Keratinocyte (primary cell): Measurements from ENCODE around the gene GLT1D1. TPM values are rescaled to one million over a fixed set of nuclear protein-coding genes. Genes with fewer than 3 reads are reported as not detected.

ENCODE experiments used
- DNase-seq: peaks from one replicate; pipeline ENCODE4 v3.0.0-alpha.2; 2011; ENCODE audit warnings: low read depth, missing footprints, low spot score
- FAIRE-seq: peaks from 2 replicates; lab custom pipeline; 2011; peaks lifted over from hg19 to GRCh38; lab: Jason Lieb, UNC
- H2AFZ ChIP-seq: 2 replicates; pipeline ENCODE4 v1.6.0; 2012; ENCODE audit warnings: low read length, control low read depth, inconsistent platforms; ENCODE audit not compliant: control insufficient read depth
- H3K27ac ChIP-seq: 2 replicates; pipeline ENCODE4 v1.5.1; 2011; ENCODE audit warnings: low read length; ENCODE audit not compliant: control insufficient read depth, insufficient read depth
- H3K27me3 ChIP-seq: 3 replicates; pipeline ENCODE4 v1.6.0; 2011; ENCODE audit warnings: low read length; ENCODE audit not compliant: control insufficient read depth, insufficient read depth; ENCODE audit errors: extremely low read depth
- H3K36me3 ChIP-seq, 2 experiments: 2 replicates in 1 of 2; 3 replicates in 1 of 2; pipeline ENCODE4 v1.5.1; 2011; ENCODE audit warnings: low read length in 2 of 2, mild to moderate bottlenecking in 1 of 2; ENCODE audit not compliant: control insufficient read depth in 2 of 2, insufficient read depth in 2 of 2; ENCODE audit errors: extremely low read depth in 1 of 2
- H3K4me1 ChIP-seq: 3 replicates; pipeline ENCODE4 v1.5.1; 2011; ENCODE audit warnings: low read length; ENCODE audit not compliant: control insufficient read depth, insufficient read depth; ENCODE audit errors: extremely low read depth
- H3K4me2 ChIP-seq: 3 replicates; pipeline ENCODE4 v1.6.0; 2011; ENCODE audit warnings: low read depth, low read length; ENCODE audit not compliant: control insufficient read depth, insufficient read depth; ENCODE audit errors: extremely low read depth
- H3K4me3 ChIP-seq, 3 experiments: fragments of 200-600 bp in 1 of 3; sonication (generic) in 1 of 3; 2 replicates in 2 of 3; 3 replicates in 1 of 3; pipeline ENCODE4 v1.5.1; 2011 to 2016; ENCODE audit warnings: low read length in 3 of 3, mild to moderate bottlenecking in 3 of 3, control low read depth in 2 of 3, inconsistent platforms in 1 of 3, low read depth in 1 of 3, mixed read lengths in 1 of 3, mixed run types in 1 of 3, moderate library complexity in 1 of 3; ENCODE audit not compliant: control insufficient read depth in 2 of 3, insufficient read depth in 2 of 3; ENCODE audit errors: extremely low read depth in 1 of 3
- H3K79me2 ChIP-seq: 2 replicates; pipeline ENCODE4 v1.6.0; 2012; ENCODE audit warnings: low read length; ENCODE audit not compliant: control insufficient read depth, insufficient read depth
- H3K9ac ChIP-seq: 3 replicates; pipeline ENCODE4 v1.6.0; 2011; ENCODE audit warnings: low read length; ENCODE audit not compliant: control insufficient read depth, insufficient read depth; ENCODE audit errors: extremely low read depth
- H3K9me1 ChIP-seq: 3 replicates; pipeline ENCODE4 v1.6.0; 2011; ENCODE audit warnings: low read length; ENCODE audit not compliant: control insufficient read depth, insufficient read depth; ENCODE audit errors: extremely low read depth
- H3K9me3 ChIP-seq: 2 replicates; pipeline ENCODE4 v1.5.1; 2012; ENCODE audit warnings: low read depth, low read length; ENCODE audit not compliant: control insufficient read depth
- H4K20me1 ChIP-seq: 3 replicates; pipeline ENCODE4 v1.6.0; 2011; ENCODE audit warnings: low read length; ENCODE audit not compliant: control insufficient read depth, insufficient read depth; ENCODE audit errors: extremely low read depth
- CTCF ChIP-seq, 3 experiments: IDR thresholded peaks in 1 of 3; conservative IDR thresholded peaks in 1 of 3; optimal IDR thresholded peaks in 1 of 3; 2 replicates in 2 of 3; 3 replicates in 1 of 3; pipeline versions ENCODE3 to v1.5.1; 2011; ENCODE audit warnings: low read length in 3 of 3, mild to moderate bottlenecking in 3 of 3, moderate library complexity in 2 of 3, control low read depth in 1 of 3, inconsistent platforms in 1 of 3; ENCODE audit not compliant: insufficient read depth in 2 of 3; ENCODE audit errors: extremely low read depth in 1 of 3
- EZH2 ChIP-seq: IDR thresholded peaks from one replicate; pipeline ENCODE4 v1.6.1; 2012; ENCODE audit warnings: inconsistent platforms, mild to moderate bottlenecking, low read length, moderate library complexity
- dilution Hi-C: fragments of 300-500 bp; cut with MboI; formaldehyde crosslinking; loops from one replicate; pipeline ENCODE4 v1.7.0; 2020; ENCODE audit warnings: low sequenced_read_pairs; ENCODE audit not compliant: extremely low pct_ligation_motif_present
- polyA plus RNA-seq, 5 experiments: library from polyadenylated mRNA; depleted of rRNA in 3 of 5; stranded (reverse) in 3 of 5; stranded (forward) in 1 of 5; unstranded in 1 of 5; fragments of >200 nt; gene quantifications; 1 replicate in 1 of 5; 2 replicates in 3 of 5; 3 replicates in 1 of 5; pipeline versions ENCODE4 v1.2.1 to v1.2.3, GENCODE V29; 2011 to 2012; ENCODE audit warnings: missing spikeins in 2 of 5, low read depth in 1 of 5, low replicate concordance in 1 of 5

GLT1D1 gene
- polyA plus RNA-seq, 1 donor (not counting 4 experiments of a cell fraction or from before 2014, with no cell fraction given), result not detected

- TF ChIP-seq EZH2 (no peak), CTCF (optimal IDR thresholded peaks at IDR 0.05 in 1 of 3, IDR thresholded peaks at IDR 0.05 in 1 of 3, conservative IDR thresholded peaks at IDR 0.05 in 1 of 3; ENCODE audit: extremely low read depth in 1 of 3, insufficient read depth in 2 of 3, low read length in 3 of 3) (no peak)
- DNase-seq, result no peak
- no peaks in the 10 kb centered on the region for H4K20me1 ChIP-seq
- dilution Hi-C loops, result no loop called here
- H3K27me3 ChIP-seq, result no peaks in the 10 kb centered on the region
- H3K4me1 ChIP-seq, result no peaks in the 10 kb centered on the region
- no peak overlapping the region for H3K9ac ChIP-seq
- H3K9me3 ChIP-seq, result peaks cover 1% of the 10 kb centered on the region
- H2AFZ ChIP-seq, result no peak overlapping the region
- no peak overlapping the region for H3K27ac ChIP-seq
- FAIRE-seq, result no peak
- H3K9me1 ChIP-seq, result no peaks in the 10 kb centered on the region
- H3K4me3 ChIP-seq, result no peak overlapping the region
- H3K79me2 ChIP-seq, result no peaks in the 10 kb centered on the region
- H3K4me2 ChIP-seq, result no peak overlapping the region
- H3K36me3 ChIP-seq, result no peaks in the 10 kb centered on the region
These were observed 138.8 kb downstream of the GLT1D1 start for GRCh38 chr12:128992116-128992515.

- TF ChIP-seq CTCF (optimal IDR thresholded peaks at IDR 0.05 in 1 of 3, IDR thresholded peaks at IDR 0.05 in 1 of 3, conservative IDR thresholded peaks at IDR 0.05 in 1 of 3; ENCODE audit: extremely low read depth in 1 of 3, insufficient read depth in 2 of 3, low read length in 3 of 3), result no peak
- no peak for TF ChIP-seq EZH2
- H3K27me3 ChIP-seq, result no peaks in the 10 kb centered on the region
- no peak overlapping the region for H3K27ac ChIP-seq
- no peaks in the 10 kb centered on the region for H3K79me2 ChIP-seq
- H3K9me3 ChIP-seq, result peaks cover 1% of the 10 kb centered on the region
- H3K9ac ChIP-seq, result no peak overlapping the region
- H3K4me3 ChIP-seq, result no peak overlapping the region
- no peak for FAIRE-seq
- H3K4me1 ChIP-seq, result no peaks in the 10 kb centered on the region
- dilution Hi-C loops, result no loop called here
- DNase-seq, result no peak
- H4K20me1 ChIP-seq, result no peaks in the 10 kb centered on the region
- no peak overlapping the region for H3K4me2 ChIP-seq
- no peaks in the 10 kb centered on the region for H3K36me3 ChIP-seq
- H2AFZ ChIP-seq, result no peak overlapping the region
- H3K9me1 ChIP-seq, result no peaks in the 10 kb centered on the region
These were observed 139.3 kb downstream of the GLT1D1 start for GRCh38 chr12:128992550-128992949.
